ENCODE results near the gene INS.

INS gene

GRCh38 chr11:2174361-2174760, 13.4 kb upstream of the INS start:
- no peak overlapping the region for H3K27ac ChIP-seq
- DNase-seq, result no peak
- H3K36me3 ChIP-seq (replicated peaks), result no peaks in the 10 kb centered on the region
- TF ChIP-seq, protein P1, sequence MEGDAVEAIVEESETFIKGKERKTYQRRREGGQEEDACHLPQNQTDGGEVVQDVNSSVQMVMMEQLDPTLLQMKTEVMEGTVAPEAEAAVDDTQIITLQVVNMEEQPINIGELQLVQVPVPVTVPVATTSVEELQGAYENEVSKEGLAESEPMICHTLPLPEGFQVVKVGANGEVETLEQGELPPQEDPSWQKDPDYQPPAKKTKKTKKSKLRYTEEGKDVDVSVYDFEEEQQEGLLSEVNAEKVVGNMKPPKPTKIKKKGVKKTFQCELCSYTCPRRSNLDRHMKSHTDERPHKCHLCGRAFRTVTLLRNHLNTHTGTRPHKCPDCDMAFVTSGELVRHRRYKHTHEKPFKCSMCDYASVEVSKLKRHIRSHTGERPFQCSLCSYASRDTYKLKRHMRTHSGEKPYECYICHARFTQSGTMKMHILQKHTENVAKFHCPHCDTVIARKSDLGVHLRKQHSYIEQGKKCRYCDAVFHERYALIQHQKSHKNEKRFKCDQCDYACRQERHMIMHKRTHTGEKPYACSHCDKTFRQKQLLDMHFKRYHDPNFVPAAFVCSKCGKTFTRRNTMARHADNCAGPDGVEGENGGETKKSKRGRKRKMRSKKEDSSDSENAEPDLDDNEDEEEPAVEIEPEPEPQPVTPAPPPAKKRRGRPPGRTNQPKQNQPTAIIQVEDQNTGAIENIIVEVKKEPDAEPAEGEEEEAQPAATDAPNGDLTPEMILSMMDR (IDR thresholded peaks at IDR 0.05; ENCODE audit: low read depth, low read length, missing control alignments), result no peak
- H3K4me3 ChIP-seq (ENCODE audit: low read depth, low read length), result no peak overlapping the region
- in situ Hi-C loops (cut with HindIII; ENCODE audit: low pct_ligation_motif_present, low sequenced_read_pairs), result no loop called here
- no peaks in the 10 kb centered on the region for H3K27me3 ChIP-seq (replicated peaks)

DNA sequence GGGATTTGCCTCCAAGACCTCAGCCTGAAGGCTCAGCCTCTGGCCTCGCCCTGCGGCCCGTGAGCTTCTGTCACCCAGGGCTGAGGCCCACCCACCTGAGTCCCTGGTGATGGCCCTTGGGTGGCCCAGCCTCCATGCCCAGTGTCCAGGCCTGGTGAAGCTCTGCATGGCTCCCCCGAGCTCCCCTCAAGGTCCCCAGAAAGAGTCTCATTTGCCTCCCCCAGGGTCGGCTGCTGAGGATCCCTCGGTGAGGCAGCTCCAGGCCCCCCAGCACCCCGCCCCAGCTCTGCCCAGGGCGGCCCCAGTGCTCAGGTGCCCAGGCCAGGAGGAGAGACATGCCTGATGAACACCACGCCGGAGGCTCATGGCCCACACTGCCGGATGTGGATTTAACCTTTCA, 12.8 kb upstream of the INS start:
- Histone ChIP-seq H3K4me3 (ENCODE audit: low read depth, low read length) (no peak overlapping the region), H3K27me3 (replicated peaks) (no peaks in the 10 kb centered on the region), H3K27ac (no peak overlapping the region), H3K36me3 (replicated peaks) (no peaks in the 10 kb centered on the region)
- TF ChIP-seq, protein P1 (IDR thresholded peaks at IDR 0.05; ENCODE audit: low read depth, low read length, missing control alignments), result no peak
- in situ Hi-C loops (cut with HindIII; ENCODE audit: low pct_ligation_motif_present, low sequenced_read_pairs), result no loop called here
- no peak for DNase-seq

DNA sequence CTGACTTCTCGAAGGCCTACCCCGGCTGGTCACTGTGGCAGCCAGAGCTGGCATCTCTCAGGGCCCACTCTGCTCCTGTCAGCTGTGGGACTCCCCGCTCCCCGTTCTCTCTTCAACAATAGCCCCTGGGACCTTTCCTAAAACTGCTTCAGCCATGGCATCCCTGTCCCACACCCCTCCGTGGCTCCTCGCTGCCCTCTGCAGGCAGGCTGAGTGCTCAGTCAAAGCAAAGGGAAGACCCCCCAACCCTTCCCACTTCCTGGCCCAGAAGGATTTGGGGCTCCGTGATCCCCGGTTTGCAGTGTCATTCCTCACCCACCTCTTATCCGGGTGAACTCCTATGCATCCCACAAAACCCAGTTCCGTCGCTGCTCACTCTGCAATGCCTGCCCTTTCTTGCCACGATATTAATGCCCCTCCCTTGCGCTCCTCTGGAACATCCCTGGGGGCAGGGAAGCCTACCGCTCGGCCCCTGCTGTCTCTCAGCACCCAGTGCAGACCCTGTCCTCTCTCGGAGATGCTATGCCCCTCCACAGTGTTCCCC, 12.2 kb upstream of the INS start:
- H3K36me3 ChIP-seq (replicated peaks), result no peaks in the 10 kb centered on the region
- no peak overlapping the region for H3K4me3 ChIP-seq (ENCODE audit: low read depth, low read length)
- no peak overlapping the region for H3K27ac ChIP-seq
- TF ChIP-seq, protein P1 (IDR thresholded peaks at IDR 0.05; ENCODE audit: low read depth, low read length, missing control alignments), result peak; percentile 74
- DNase-seq, result no peak
- H3K27me3 ChIP-seq (replicated peaks), result no peaks in the 10 kb centered on the region
- in situ Hi-C loops (cut with HindIII; ENCODE audit: low pct_ligation_motif_present, low sequenced_read_pairs), result no loop called here

GRCh38 chr11:2172676-2173075, 11.7 kb upstream of the INS start:
- Histone ChIP-seq H3K36me3 (replicated peaks) (no peaks in the 10 kb centered on the region), H3K27ac (no peak overlapping the region), H3K4me3 (ENCODE audit: low read depth, low read length) (no peak overlapping the region), H3K27me3 (replicated peaks) (no peaks in the 10 kb centered on the region)
- in situ Hi-C loops (cut with HindIII; ENCODE audit: low pct_ligation_motif_present, low sequenced_read_pairs), result no loop called here
- TF ChIP-seq, protein P1 (IDR thresholded peaks at IDR 0.05; ENCODE audit: low read depth, low read length, missing control alignments), result no peak
- no peak for DNase-seq

- Histone ChIP-seq H3K36me3 (replicated peaks) (no peaks in the 10 kb centered on the region), H3K27ac (no peak within 1 kb of the TSS), H3K4me3 (ENCODE audit: low read depth, low read length) (no peak within 1 kb of the TSS), H3K27me3 (replicated peaks) (peaks cover 3% of the 10 kb centered on the region)
- TF ChIP-seq, protein P1 (IDR thresholded peaks at IDR 0.05; ENCODE audit: low read depth, low read length, missing control alignments), result no peak
- DNase-seq, result no peak
- in situ Hi-C loops (cut with HindIII; ENCODE audit: low pct_ligation_motif_present, low sequenced_read_pairs), result no loop called here
These were observed 10.6 kb upstream of the INS start, which contains the start of gene TH for GRCh38 chr11:2171591-2172003. Gene TH, minus strand, starts transcription at chr11:2171815. Its CDS starts 29 bp downstream, at chr11:2171786.

Data from brain microvascular endothelial cell (primary cell).